HG02852 (cell line): ENCODE data around the gene TMEM233.
"Not testable (repeated sequence)": the region's sequence is repeated elsewhere in the genome, so short reads cannot be mapped to it uniquely, and the experiment has no call there.

Experiments
- ATAC-seq: cut with Tn5 transposase; IDR thresholded peaks from one replicate; pipeline ENCODE4 v1.9.1; 2021; ENCODE audit warnings: mild to moderate bottlenecking, moderate library complexity; ENCODE audit not compliant: unreplicated experiment

The TMEM233 gene

DNA sequence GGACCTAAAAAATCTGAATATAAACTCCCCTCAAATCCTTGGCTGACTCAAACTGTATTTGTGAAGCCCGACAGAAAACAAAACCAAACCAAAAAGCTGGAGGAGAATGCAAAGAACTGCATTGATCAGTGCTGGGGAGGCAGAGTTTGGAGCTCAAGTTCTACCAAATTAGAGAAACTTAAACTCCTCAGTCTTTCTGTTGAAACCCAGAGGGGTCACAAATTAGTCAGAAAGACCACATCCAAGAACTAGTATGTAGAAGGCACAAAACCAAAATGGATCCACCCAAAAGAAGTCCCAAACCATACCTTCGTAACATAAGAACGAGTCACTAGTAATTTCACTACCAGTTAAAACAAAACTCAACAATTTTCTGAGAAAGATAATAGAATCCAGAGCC is 59.1 kb downstream of the TMEM233 start:
- no peak for ATAC-seq

DNA sequence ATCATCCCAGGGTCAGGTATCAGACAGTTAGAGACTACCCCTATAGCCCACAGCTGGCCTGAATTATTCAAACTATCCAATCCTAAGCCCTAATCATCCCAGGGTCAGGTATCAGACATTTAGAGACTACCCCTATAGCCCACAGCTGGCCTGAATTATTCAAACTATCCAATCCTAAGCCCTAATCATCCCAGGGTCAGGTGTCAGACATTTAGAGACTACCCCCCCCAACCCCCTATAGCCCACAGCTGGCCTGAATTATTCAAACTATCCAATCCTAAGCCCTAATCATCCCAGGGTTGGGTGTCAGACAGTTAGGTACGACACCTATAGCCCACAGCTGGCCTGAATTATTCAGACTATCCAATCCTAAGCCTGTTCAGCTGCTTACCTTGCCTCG is 63.4 kb downstream of the TMEM233 start:
- not testable (repeated sequence) for ATAC-seq

DNA sequence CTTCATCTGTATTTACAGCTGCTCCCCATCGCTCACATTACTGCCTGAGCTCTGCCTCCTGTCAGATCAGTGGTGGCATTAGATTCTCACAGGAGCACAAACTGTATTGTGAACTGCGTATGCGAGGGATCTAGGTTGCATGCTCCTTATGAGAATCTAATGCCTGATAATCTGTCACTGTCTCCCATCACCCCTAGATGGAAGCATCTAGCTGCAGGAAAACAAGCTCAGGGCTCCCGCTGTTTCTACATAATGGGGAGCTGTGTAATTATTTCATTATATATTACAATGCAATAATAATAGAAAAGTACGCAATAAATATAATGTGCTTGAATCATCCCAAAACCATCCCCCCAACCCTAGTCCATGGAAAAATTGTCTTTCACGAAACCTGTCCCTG is 64.6 kb downstream of the TMEM233 start:
- not testable (repeated sequence) for ATAC-seq

DNA sequence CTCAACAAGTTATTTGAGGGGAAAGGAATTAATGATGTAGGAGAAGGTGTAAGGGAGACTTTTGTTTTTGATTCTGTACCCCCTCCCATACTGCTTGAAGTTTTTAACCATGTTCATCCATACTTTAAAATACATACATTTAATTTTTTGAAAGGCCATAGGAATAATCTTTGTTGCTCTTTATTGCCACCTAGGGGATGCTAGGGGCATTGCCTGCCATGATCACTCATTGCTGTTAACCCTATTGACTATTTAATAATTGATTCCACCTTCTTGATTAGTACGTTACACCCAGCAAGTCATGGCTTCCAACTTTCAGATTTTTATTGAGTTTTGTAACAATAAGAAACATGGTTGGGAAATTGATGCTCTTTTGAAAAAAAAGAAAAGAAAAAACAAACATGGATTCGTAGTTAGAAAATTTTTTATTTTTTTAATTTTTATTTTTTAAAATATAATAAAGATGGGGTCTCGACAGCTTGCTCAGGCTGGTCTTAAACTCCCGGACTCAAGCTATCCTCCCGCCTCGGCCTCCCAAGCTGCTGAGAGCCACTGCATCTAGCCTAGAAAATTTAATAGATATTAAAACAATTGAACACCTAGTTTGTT is 65.8 kb downstream of the TMEM233 start:
- no peak for ATAC-seq

DNA sequence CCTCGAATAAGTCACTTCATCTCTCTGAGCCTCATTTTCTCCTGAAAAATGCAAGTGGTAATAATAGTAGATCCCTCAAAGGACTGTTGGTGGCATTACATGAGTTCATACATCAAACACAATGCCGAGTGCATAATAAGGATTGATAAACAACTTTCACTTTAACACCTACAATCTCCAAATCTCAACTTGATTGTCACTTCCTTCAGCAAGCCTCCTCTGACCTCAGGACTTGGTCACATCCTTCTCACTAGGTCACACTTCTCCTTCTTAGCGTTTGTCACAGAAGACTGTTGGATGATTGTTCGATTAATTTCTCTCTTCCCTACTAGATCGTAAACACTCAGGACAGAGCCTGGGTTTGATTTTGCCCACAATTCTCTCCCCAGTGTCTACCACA is 66.5 kb downstream of the TMEM233 start:
- no peak for ATAC-seq

DNA sequence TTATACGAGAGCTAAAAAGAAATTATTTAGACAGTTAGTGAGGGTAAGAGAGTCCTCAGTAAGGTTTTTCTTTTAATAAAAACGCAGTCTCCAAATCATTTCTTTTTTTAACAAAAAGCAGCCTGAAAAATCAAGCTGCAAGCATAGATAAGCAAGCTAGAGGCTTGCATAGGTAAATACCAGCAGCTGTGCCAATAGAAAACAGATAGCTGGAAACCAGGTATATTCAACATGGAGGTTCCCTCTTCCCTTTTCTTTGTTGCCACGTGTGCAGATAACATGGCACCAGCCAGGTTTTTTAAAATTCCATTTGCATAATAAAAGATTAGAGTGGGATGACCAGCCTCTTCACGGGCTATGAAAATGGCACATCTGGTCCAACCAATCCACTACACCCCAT is 68.3 kb downstream of the TMEM233 start:
- no peak for ATAC-seq

DNA sequence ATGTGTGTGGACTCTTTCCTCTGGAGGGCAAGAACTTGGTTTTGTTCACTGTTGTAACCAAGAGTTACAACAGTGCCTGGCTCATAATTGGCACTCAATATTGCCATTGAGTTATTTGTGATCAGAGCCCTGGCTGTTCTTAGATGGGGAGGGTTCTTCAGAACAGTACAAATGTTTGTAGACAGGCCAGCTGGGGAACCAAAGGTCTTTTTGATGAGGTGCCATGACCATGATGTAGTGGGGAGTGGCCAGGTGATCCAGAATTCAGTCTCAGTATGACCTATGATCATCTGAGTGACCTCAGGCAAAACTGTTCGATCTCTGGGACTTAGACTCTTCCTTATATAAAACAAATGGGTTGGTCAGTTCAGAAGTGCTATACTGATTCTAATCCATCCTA is 71.1 kb downstream of the TMEM233 start:
- no peak for ATAC-seq

DNA sequence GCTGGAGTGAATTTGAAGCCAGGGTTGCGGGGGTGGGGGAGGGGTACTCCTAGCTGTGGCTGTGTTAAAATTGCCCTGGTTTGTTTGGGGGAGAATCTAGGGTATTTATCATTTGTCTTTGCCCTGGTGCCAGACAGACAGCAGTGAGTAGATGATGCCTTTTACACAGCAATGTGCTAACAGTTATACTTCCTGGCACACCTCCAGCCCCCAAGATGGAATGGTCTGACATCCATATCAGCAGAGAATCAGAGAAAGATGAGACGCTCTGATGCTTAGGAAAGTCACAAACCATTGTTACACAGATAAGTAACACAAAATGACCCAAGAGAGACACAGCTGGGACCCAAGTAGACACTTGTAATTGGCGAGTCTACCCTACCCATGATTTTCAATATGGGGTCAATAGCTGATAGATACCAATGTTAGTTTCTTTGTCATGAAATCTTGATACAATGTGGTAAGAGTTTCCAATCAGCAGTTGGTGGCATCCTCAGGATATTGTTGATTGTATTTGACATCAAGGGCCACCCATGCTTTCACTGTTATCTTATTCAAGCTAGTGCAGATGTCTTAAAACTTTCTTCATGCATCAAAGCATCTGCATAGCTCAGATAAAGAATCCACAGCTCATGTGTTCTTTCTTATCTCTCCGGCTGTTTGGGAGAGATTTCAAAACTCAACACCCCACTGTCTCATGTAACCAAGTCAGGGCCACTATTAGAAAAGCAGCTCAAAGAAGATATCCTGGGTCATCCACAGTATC is 71.8 kb downstream of the TMEM233 start:
- no peak for ATAC-seq

DNA sequence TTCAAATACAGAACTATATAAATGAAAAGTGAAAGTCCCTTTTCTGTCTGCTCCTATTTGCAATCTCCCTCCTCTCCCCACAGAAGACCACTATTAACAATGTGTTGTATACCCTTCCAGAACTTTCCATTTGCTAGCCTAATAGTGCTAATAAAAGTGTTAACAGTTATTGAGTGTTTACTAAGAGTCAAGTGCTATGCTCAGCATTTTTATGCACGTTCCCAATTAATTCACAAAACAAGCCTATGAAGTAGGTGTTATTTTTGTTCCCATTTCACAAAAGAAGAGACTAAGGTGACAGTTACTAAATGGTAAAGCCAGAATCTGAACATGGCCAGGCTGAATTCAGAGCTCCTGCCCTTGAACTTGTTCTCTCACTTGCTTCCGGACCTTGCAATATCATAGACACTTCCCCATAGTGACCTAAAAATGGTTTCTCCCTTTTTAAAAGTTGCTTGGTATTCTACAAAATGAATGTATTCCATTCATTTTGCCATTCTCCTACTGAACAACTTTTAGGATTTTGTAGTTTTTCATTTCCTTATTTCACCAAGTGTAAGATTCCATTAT is 72.7 kb downstream of the TMEM233 start:
- ATAC-seq: no peak

DNA sequence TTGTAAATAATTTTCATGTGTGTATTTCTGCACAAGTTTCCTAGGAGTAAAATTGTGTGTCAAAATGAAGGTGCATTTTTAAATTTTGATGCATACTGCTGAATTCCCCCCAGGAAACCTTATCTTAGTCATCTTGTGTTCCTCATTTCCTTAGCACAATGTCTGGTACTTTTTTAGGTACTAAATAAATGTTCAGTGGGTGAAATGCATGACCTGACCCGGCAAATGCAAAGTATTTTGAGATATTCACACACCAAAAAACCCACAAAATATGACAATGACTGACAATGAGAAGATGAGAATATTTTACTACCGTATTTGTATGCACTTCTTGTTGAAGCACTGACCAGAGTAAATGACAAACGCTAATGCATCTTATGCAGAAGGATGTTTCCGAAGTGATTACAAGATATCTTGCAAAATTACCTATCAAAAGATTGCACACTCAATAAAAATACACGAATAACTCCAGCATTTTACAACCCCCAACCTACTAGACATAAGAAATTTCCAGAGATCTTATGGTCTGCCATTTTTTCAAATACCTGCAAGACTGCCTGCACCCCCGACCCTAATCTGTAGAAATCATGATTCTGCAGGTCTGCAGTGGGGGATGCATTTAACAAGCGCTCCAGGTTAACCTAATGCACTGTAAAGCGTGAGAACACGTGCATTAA is 73.5 kb downstream of the TMEM233 start:
- ATAC-seq: no peak

DNA sequence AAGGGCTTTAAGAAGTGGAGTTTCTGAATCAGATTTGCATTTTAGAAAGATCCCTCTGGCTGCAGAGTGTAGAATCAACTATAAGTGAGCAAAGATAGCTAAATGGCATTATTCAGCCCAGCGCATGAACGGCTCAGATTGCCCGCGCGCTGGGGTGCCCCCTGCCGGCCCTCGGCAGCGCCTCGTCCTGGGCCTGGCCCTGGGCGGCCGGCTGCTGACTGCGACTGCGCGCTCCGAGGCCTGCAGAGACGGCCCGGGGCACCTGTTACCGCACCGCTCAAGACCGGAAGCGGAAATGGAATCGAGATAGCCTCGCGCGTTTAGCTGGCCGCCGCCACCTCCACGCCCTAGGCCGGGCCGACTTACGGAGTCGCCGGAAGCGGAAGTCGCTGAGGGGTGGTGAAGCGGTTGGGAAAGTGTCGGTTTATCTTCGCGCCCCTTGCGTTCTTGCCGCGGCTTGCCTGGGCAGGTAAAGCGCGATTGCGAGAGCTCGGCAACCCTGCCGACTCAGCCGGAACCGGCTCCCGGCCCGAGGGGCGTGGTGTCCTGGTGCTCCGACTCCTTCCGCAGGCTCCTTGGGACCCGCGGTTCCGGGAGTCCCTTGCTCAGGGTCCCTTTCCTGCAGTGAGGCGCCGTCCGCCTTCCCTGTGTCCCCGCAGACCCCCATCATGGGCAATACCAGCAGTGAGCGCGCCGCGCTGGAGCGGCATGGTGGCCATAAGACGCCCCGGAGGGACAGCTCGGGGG is 74.2 kb downstream of the TMEM233 start, which contains the start of gene PRKAB1:
Gene PRKAB1, plus strand, starts transcription at position 557 of the 747 bp plus-strand sequence. Its CDS starts 112 bp downstream, at position 669.
- ATAC-seq: peak; percentile 94

DNA sequence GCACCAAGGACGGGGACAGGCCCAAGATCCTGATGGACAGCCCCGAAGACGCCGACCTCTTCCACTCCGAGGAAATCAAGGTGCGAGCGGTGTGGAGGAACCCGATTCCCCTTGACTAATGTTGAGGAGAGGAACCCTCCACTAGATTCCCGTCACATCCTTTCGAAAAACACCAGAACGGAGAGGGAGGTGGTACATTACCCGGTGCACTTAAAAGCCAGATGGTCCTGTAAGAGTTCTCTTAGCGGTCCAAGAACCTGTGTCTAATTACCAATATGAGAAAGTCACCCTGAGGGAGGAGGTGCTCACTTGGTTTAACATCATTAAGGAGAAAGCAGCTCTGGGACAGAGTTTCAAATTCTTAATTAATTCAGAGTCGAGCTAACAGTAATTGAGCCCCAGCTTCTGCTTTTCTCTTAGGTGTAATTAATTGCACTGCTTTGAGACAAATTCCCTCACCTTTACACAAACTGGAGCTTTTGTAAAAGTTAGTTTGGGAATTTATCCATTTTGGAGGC is 74.8 kb downstream of the TMEM233 start:
- no peak for ATAC-seq

DNA sequence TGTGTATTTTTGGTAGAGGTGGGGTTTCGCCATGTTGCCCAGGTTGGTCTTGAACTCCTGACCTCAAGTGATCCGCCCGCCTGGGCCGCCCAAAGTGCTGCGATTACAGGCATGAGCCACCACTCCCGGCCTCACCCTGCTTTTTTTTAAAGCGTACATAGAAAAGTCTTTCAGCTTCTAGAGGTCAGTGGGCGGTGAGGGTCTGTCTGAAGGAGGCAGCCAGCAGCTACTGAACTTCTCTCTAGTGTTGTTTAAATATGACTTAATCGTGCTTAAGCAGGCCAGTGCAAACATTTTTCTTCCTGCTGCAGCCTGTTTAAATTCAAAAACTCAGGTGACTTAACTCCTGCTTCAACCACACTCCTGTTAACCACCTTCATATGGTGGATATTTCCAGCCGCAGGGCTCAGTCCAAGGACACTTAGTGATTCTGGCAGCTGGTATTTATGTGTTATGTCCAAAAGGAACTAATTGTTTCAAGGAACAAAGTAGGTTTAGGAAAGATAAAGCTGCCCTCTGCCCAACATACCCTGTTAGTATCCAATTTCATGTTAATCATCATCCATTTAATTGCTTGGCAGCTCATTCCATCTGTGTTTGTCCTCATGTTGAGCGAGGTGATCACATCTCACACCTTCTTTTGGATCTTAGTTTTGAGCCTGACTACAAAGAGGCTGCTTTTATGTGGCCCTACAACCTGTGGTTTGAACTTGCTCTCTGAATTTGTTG is 76.3 kb downstream of the TMEM233 start:
- ATAC-seq: no peak

DNA sequence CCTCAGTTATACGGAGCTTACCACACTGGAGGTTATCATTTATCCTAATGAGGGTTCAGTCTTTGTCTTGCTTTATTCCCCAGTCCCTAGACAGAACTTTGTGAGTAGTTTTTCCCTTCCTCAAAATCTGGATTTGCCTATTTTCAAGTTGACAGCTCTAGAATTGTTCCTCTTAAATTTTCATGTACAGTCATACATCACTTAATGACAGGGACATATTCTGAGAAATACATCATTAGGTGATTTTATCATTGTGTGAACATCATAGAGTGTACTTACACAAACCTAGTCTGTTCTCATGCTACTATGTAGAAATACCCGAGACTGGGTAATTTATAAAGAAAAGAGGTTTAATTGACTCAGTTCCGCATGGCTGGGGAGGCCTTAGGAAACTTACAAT is 77.5 kb downstream of the TMEM233 start:
- no peak for ATAC-seq

DNA sequence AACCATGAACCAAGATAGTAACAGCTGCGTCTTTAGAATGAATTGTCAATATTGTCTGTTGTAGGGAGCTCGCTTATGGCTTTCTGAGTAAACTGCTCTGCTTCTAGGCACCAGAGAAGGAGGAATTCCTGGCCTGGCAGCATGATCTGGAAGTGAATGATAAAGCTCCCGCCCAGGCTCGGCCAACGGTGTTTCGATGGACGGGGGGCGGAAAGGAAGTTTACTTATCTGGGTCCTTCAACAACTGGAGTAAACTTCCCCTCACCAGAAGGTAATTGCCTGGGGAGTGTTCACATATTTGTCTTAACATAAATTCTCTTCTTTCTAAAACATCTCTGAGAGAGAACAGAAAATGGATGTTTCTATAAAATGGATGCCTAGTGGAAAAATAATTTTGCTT is 78.6 kb downstream of the TMEM233 start:
- ATAC-seq: no peak

DNA sequence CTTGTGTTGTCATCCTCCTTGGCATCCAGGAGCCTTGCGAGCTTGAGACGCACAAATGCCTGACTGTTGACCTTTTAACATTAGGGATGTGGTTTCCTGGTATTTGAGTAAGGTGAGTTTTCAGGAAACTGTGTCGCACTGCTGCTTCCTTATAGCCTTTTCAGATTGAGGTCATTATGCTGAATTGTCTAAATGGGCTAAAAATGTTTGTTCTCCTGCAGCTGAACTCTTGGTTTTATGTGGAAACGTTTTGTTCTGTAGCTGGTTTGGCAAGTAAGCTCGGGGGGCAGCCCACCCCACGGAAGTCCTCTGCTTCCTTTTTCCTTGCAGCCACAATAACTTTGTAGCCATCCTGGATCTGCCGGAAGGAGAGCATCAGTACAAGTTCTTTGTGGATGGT is 80.1 kb downstream of the TMEM233 start:
- ATAC-seq: no peak

DNA sequence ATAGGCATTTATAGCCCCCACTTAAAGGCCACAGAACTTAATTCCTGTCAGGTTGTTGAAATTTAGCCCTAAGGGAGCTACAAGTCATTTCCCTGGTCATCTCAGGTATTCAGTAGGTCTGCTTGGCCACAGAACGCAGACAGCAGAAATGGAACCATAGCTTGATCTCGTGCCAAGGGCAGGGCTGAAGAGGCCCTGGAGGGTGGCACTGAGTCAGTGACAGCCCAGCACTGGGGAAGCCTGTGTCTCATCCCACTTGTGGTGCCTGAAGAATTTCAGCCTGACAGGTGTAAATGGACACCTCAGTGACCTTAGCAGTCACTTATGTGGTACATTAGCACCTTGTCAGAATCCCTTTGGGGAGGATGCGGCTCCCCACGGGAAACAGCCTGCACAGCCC is 81.0 kb downstream of the TMEM233 start:
- no peak for ATAC-seq

DNA sequence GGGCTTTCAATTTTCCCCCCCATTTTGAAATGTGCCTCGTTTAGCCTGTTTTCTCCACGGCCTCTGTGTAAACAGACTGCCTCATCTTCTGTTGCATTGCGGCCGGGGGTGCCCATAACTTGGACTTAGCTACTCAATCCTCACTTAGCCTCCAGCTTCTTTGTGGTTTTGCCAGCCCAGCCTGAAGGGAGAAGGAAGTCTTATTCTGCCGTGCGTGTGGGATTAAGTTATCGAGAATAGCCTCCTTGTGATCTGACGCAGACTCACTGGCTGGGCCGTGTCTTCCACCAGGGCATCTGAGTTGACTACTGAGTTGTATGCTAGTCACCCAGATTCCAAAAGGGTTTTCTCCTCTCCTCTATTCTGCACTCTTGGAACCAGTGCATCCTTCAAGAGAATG is 82.4 kb downstream of the TMEM233 start:
- no peak for ATAC-seq

DNA sequence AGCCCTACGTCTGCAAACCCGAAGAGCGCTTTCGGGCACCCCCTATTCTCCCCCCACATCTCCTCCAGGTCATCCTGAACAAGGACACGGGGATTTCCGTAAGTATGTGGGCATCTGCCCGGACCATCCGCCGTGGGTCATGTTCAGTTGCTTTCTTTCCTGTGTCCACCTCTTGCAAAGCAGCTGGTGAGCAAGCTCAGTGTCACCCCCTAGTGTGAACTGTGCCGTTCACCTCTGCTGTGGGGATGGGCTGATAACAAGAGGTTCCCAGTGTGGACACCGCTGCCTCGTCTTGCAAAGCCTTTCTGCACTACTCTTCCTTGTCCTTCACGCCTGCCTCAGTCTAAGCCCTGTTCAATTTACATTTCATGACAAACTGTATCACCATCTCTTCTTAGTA is 83.0 kb downstream of the TMEM233 start:
- ATAC-seq: no peak

DNA sequence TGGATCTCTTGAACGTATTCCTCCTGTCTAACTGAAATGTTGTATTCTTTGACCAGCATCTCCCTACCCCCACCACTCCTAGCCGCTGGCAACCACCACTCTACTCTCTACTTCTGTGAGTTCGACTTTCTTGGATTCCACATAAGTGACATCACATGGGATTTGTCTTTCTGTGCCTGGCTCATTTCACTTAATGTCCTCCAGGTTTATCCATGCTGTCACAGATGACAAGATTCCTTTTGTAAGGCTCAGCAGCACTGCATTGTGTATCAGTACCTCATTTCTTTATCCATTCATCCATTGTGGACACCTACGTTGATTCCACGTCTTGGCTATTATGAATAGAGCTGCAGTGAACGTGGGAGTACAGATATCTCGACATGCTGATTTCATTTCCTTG is 84.9 kb downstream of the TMEM233 start:
- ATAC-seq: no peak
